ENCODE measurements around the gene CFAP77.

DNA sequence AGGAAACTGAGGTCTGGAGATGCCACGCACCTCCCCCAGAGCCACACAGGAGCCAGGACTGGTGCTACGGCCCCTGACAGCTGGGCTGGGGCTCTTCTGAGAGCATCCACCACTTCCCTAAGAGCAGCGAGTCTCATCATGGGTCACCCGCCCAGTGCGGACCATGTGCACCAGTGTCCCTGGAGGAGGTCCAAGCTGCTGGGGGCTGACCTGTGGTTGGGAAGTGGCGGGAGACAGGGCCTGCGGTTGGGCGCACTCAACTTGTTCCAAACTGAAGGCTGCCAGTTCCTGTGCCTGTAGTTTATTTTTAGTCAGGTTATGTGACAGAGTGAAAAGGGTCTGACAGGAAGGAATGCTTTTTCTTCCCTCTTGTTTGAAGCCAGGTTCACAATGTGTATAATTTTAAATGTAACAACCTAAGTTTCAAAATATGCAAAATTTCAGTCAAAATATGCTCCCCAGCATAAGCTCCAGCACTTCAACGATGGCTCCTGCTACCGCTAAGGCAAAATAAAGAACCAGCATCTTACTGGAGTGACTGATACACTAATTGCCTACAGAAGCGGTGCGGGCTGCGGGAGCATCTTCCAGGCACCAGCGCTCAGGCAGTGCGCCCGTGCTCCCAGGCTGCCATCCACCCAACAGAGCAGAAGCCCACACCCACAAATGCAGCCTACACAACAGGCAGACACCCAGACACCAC, 187.2 kb downstream of the CFAP77 start:
- TF ChIP-seq, protein P1, sequence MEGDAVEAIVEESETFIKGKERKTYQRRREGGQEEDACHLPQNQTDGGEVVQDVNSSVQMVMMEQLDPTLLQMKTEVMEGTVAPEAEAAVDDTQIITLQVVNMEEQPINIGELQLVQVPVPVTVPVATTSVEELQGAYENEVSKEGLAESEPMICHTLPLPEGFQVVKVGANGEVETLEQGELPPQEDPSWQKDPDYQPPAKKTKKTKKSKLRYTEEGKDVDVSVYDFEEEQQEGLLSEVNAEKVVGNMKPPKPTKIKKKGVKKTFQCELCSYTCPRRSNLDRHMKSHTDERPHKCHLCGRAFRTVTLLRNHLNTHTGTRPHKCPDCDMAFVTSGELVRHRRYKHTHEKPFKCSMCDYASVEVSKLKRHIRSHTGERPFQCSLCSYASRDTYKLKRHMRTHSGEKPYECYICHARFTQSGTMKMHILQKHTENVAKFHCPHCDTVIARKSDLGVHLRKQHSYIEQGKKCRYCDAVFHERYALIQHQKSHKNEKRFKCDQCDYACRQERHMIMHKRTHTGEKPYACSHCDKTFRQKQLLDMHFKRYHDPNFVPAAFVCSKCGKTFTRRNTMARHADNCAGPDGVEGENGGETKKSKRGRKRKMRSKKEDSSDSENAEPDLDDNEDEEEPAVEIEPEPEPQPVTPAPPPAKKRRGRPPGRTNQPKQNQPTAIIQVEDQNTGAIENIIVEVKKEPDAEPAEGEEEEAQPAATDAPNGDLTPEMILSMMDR (IDR thresholded peaks at IDR 0.05): no peak
- TF ChIP-seq POLR2A (IDR thresholded peaks at IDR 0.05): no peak
